Mesenchymal stem cell (in vitro differentiated cells and primary cell): ENCODE results near the gene FUT9.
A peak's percentile ranks its signal among the peaks of the same experiment; 100 is the strongest.

Experiments used
- DNase-seq: peaks from one replicate; pipeline ENCODE4 v3.0.0-alpha.2; 2013
- H2AFZ ChIP-seq: one replicate; pipeline ENCODE4 v1.6.1; 2013; ENCODE audit warnings: low read depth, mild to moderate bottlenecking, control low read depth, inconsistent platforms, low read length, moderate library complexity
- H2AK5ac ChIP-seq: 2 replicates; pipeline ENCODE4 v1.6.1; 2013; ENCODE audit warnings: low read length, moderate library complexity, mild to moderate bottlenecking, inconsistent platforms; ENCODE audit not compliant: severe bottlenecking
- H2BK120ac ChIP-seq: one replicate; pipeline ENCODE4 v1.6.1; 2013; ENCODE audit warnings: low read depth, mild to moderate bottlenecking, inconsistent platforms, low read length, moderate library complexity
- H2BK12ac ChIP-seq, 2 experiments: one replicate each; pipeline ENCODE4 v1.6.1; 2013; ENCODE audit warnings: inconsistent platforms in 2 of 2, low read length in 2 of 2, mild to moderate bottlenecking in 2 of 2, moderate library complexity in 2 of 2, control low read depth in 1 of 2
- H2BK15ac ChIP-seq: one replicate; pipeline ENCODE4 v1.6.1; 2013; ENCODE audit warnings: mild to moderate bottlenecking, low read depth, inconsistent platforms; ENCODE audit not compliant: poor library complexity, severe bottlenecking
- H2BK5ac ChIP-seq: 2 replicates; pipeline ENCODE4 v1.6.1; 2013; ENCODE audit warnings: low read depth, mild to moderate bottlenecking, low read length, control low read depth, inconsistent platforms; ENCODE audit not compliant: poor library complexity, severe bottlenecking
- H3K14ac ChIP-seq, 2 experiments: one replicate each; pipeline ENCODE4 v1.6.1; 2013; ENCODE audit warnings: inconsistent platforms in 2 of 2, low read length in 2 of 2, control low read depth in 1 of 2, mild to moderate bottlenecking in 1 of 2, moderate library complexity in 1 of 2
- H3K18ac ChIP-seq, 2 experiments: one replicate each; pipeline ENCODE4 v1.6.1; 2013; ENCODE audit warnings: inconsistent platforms in 2 of 2, low read length in 2 of 2, control low read depth in 1 of 2, low read depth in 1 of 2, mild to moderate bottlenecking in 1 of 2
- H3K23ac ChIP-seq, 2 experiments: one replicate each; pipeline ENCODE4 v1.6.1; 2013; ENCODE audit warnings: inconsistent platforms in 2 of 2, low read length in 2 of 2, mild to moderate bottlenecking in 2 of 2, moderate library complexity in 2 of 2, control low read depth in 1 of 2
- H3K27ac ChIP-seq: 2 replicates; pipeline ENCODE4 v1.5.1; 2013; ENCODE audit warnings: mild to moderate bottlenecking, moderate library complexity, low read length, control low read depth, inconsistent platforms; ENCODE audit not compliant: poor library complexity, severe bottlenecking
- H3K27me3 ChIP-seq, 2 experiments: 2 replicates each; pipeline versions ENCODE4 v1.6.1 to v1.7.0; 2013; ENCODE audit warnings: low read length in 2 of 2, mild to moderate bottlenecking in 2 of 2, moderate library complexity in 2 of 2, control low read depth in 1 of 2, inconsistent platforms in 1 of 2; ENCODE audit not compliant: control insufficient read depth in 1 of 2, insufficient read depth in 1 of 2
- H3K36me3 ChIP-seq, 2 experiments: 2 replicates each; pipeline versions ENCODE4 v1.6.1 to v1.7.0; 2013; ENCODE audit warnings: low read length in 2 of 2, control low read depth in 1 of 2, inconsistent platforms in 1 of 2, low read depth in 1 of 2, mild to moderate bottlenecking in 1 of 2; ENCODE audit not compliant: insufficient read depth in 2 of 2, control insufficient read depth in 1 of 2
- H3K4ac ChIP-seq, 2 experiments: one replicate each; pipeline ENCODE4 v1.6.1; 2013; ENCODE audit warnings: inconsistent platforms in 2 of 2, low read length in 2 of 2, mild to moderate bottlenecking in 2 of 2, moderate library complexity in 2 of 2, control low read depth in 1 of 2, low read depth in 1 of 2
- H3K4me1 ChIP-seq: 2 replicates; pipeline ENCODE4 v1.6.1; 2013; ENCODE audit warnings: low read depth, low read length, control low read depth; ENCODE audit not compliant: control insufficient read depth, insufficient read depth
- H3K4me2 ChIP-seq: 2 replicates; pipeline ENCODE4 v1.6.1; 2013; ENCODE audit warnings: low read length, mild to moderate bottlenecking, inconsistent platforms; ENCODE audit not compliant: poor library complexity, severe bottlenecking
- H3K4me3 ChIP-seq, 2 experiments: 2 replicates each; pipeline versions ENCODE4 v1.5.1 to v1.7.0; 2013; ENCODE audit warnings: low read length in 2 of 2, mild to moderate bottlenecking in 2 of 2, control low read depth in 1 of 2, low read depth in 1 of 2; ENCODE audit not compliant: insufficient read depth in 1 of 2
- H3K79me1 ChIP-seq: replicated peaks from 2 replicates; pipeline ENCODE4 v1.6.1; 2013; ENCODE audit warnings: mild to moderate bottlenecking, control low read depth, low read length, inconsistent platforms; ENCODE audit not compliant: poor library complexity, severe bottlenecking
- H3K9ac ChIP-seq: 2 replicates; pipeline ENCODE4 v1.7.0; 2013; ENCODE audit warnings: mild to moderate bottlenecking, low read length, moderate library complexity
- H3K9me3 ChIP-seq: 2 replicates; pipeline ENCODE4 v1.7.0; 2013; ENCODE audit warnings: mild to moderate bottlenecking, low read length; ENCODE audit not compliant: control insufficient read depth
- H4K8ac ChIP-seq: one replicate; pipeline ENCODE4 v1.6.1; 2013; ENCODE audit warnings: inconsistent platforms, mild to moderate bottlenecking, low read length, moderate library complexity
- H4K91ac ChIP-seq: one replicate; pipeline ENCODE4 v1.6.1; 2013; ENCODE audit warnings: mild to moderate bottlenecking, low read length, inconsistent platforms
- WGBS: methylation state at CpG from one replicate; pipeline ENCODE4 v1.1.7; 2013; ENCODE audit warnings: mixed read lengths; 5-methylcytosine and 5-hydroxymethylcytosine counted together

FUT9 gene

GRCh38 chr6:96235927-96236326 lies 220.2 kb downstream of the FUT9 start:
- H3K4ac ChIP-seq, result no peak overlapping the region
- H3K18ac ChIP-seq, result no peak overlapping the region
- H3K79me1 ChIP-seq, result no peaks in the 10 kb centered on the region
- H3K14ac ChIP-seq, result no peak overlapping the region
- no peak overlapping the region for H3K4me2 ChIP-seq
- no peak overlapping the region for H2BK12ac ChIP-seq
- H2AK5ac ChIP-seq, result no peak overlapping the region
- peaks cover 10% of the 10 kb centered on the region for H3K9me3 ChIP-seq
- peak overlapping the region; percentile 94 for H3K27ac ChIP-seq
- H4K91ac ChIP-seq, result no peak overlapping the region
- H2BK15ac ChIP-seq, result no peak overlapping the region
- no peak for DNase-seq
- H3K4me3 ChIP-seq, result no peak overlapping the region
- no peak overlapping the region for H3K9ac ChIP-seq
- no peak overlapping the region for H2AFZ ChIP-seq
- H3K36me3 ChIP-seq, result no peaks in the 10 kb centered on the region
- H2BK5ac ChIP-seq, result no peak overlapping the region
- H3K23ac ChIP-seq, result no peak overlapping the region
- H3K4me1 ChIP-seq, result peaks cover 1% of the 10 kb centered on the region
- WGBS, result 89% methylated on average over 4 of the region's 5 CpGs
- H3K27me3 ChIP-seq, result no peaks in the 10 kb centered on the region
- no peak overlapping the region for H2BK120ac ChIP-seq
- H4K8ac ChIP-seq, result no peak overlapping the region

- Histone ChIP-seq H2BK12ac (no peak overlapping the region), H3K9ac (no peak overlapping the region), H3K27me3 (no peaks in the 10 kb centered on the region), H3K4me2 (no peak overlapping the region), H2AK5ac (no peak overlapping the region), H3K9me3 (peaks cover 10% of the 10 kb centered on the region), H3K4me3 (no peak overlapping the region), H3K18ac (no peak overlapping the region), H4K91ac (no peak overlapping the region), H3K23ac (no peak overlapping the region), H3K79me1 (no peaks in the 10 kb centered on the region), H2BK5ac (no peak overlapping the region), H2BK120ac (no peak overlapping the region), H3K36me3 (no peaks in the 10 kb centered on the region), H3K4ac (no peak overlapping the region), H4K8ac (no peak overlapping the region), H3K27ac (peak overlapping the region; percentile 94), H3K14ac (no peak overlapping the region), H2AFZ (no peak overlapping the region), H2BK15ac (no peak overlapping the region), H3K4me1 (peaks cover 1% of the 10 kb centered on the region)
- DNase-seq, result no peak
- 90% methylated on average over 1 of the region's 3 CpGs for WGBS
Measured at GRCh38 chr6:96236471-96236870, 220.7 kb downstream of the FUT9 start.

- Histone ChIP-seq H3K4me2 (no peak overlapping the region), H4K8ac (no peak overlapping the region), H3K23ac (no peak overlapping the region), H3K4ac (no peak overlapping the region), H3K27ac (no peak overlapping the region), H3K18ac (no peak overlapping the region), H3K14ac (no peak overlapping the region), H3K9me3 (peaks cover 10% of the 10 kb centered on the region), H3K36me3 (no peaks in the 10 kb centered on the region), H2AFZ (no peak overlapping the region), H2BK12ac (no peak overlapping the region), H3K9ac (no peak overlapping the region), H3K4me3 (no peak overlapping the region), H4K91ac (no peak overlapping the region), H2BK15ac (no peak overlapping the region), H3K79me1 (no peaks in the 10 kb centered on the region), H2BK120ac (no peak overlapping the region), H2BK5ac (no peak overlapping the region), H2AK5ac (no peak overlapping the region), H3K4me1 (peaks cover 1% of the 10 kb centered on the region), H3K27me3 (no peaks in the 10 kb centered on the region)
- DNase-seq, result no peak
- WGBS, result 62% methylated on average over 2 of the region's 3 CpGs
Measured at GRCh38 chr6:96237638-96238347, 222.0 kb downstream of the FUT9 start.

DNA sequence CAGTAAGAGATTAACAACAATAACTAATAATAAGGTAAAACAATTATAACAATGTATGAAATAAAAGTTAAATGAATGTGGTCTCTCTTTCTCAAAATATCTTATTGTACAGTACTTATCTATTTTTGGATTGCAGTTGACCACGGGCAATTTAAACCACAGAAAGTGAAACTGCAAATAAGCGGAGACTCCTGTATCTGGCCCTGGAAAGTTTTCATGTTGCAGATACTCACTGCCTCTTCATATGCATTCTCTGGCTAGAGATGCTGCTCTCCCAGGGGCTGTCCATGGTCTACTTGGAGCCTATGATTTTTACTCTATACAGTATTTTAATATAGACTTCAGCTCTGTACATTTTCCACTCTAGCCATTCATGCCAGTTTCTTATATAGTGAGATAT lies 230.8 kb downstream of the FUT9 start:
- Histone ChIP-seq H3K36me3 (no peaks in the 10 kb centered on the region), H3K4me3 (no peak overlapping the region), H2BK120ac (no peak overlapping the region), H3K9me3 (no peaks in the 10 kb centered on the region), H3K14ac (no peak overlapping the region), H3K18ac (no peak overlapping the region), H3K27me3 (no peaks in the 10 kb centered on the region), H3K4me2 (no peak overlapping the region), H4K91ac (no peak overlapping the region), H2BK5ac (no peak overlapping the region), H2AK5ac (no peak overlapping the region), H3K27ac (no peak overlapping the region), H3K4me1 (no peaks in the 10 kb centered on the region), H3K23ac (no peak overlapping the region), H3K79me1 (no peaks in the 10 kb centered on the region), H2BK12ac (no peak overlapping the region), H2AFZ (no peak overlapping the region), H3K4ac (no peak overlapping the region), H2BK15ac (no peak overlapping the region), H4K8ac (no peak overlapping the region), H3K9ac (no peak overlapping the region)
- no peak for DNase-seq
- WGBS, result 70% methylated on average over 2 of the region's 2 CpGs
